SU-DHL-6 (cell line): ENCODE measurements around the gene RPL18A.

Experiments used
- H2AFZ ChIP-seq: fragments of 200-600 bp; sonication (generic); 2 replicates; pipeline ENCODE4 v1.6.1; 2014; ENCODE audit warnings: low read depth, mild to moderate bottlenecking, moderate library complexity, mixed read lengths, antibody characterized with exemption, low read length; ENCODE audit not compliant: severe bottlenecking
- H3F3A ChIP-seq: fragments of 200-600 bp; shearing (Covaris generic); 2 replicates; pipeline ENCODE4 v1.6.0; 2016; ENCODE audit warnings: antibody characterized with exemption, mild to moderate bottlenecking; ENCODE audit not compliant: insufficient read depth
- H3K27ac ChIP-seq: fragments of 200-600 bp; sonication (generic); 2 replicates; pipeline ENCODE4 v1.5.1; 2016; ENCODE audit warnings: low read depth, mild to moderate bottlenecking, low read length, moderate library complexity, mixed read lengths
- H3K27me3 ChIP-seq: fragments of 200-600 bp; sonication (generic), shearing (Covaris generic); 2 replicates; pipeline ENCODE4 v1.6.0; 2014; ENCODE audit warnings: mild to moderate bottlenecking, low read length
- H3K36me3 ChIP-seq: fragments of 200-600 bp; sonication (generic); 2 replicates; pipeline ENCODE4 v1.6.1; 2014; ENCODE audit warnings: mild to moderate bottlenecking, low read length, mixed read lengths
- H3K4me2 ChIP-seq: fragments of 300-600, 200-600 bp; shearing (Covaris generic), sonication (generic); 2 replicates; pipeline ENCODE4 v1.6.0; 2014; ENCODE audit warnings: low read length, low read depth, mild to moderate bottlenecking; ENCODE audit not compliant: poor library complexity, severe bottlenecking
- H3K4me3 ChIP-seq: fragments of 200-600 bp; sonication (generic); 2 replicates; pipeline ENCODE4 v1.5.1; 2014; ENCODE audit warnings: antibody characterized with exemption, low read length, mild to moderate bottlenecking, mixed read lengths; ENCODE audit not compliant: insufficient read depth, poor library complexity, severe bottlenecking
- H3K79me2 ChIP-seq: fragments of 200-600 bp; sonication (generic); 2 replicates; pipeline ENCODE4 v1.6.1; 2014; ENCODE audit warnings: mild to moderate bottlenecking, low read length, moderate library complexity; ENCODE audit not compliant: insufficient read depth
- H3K9ac ChIP-seq: fragments of 200-600 bp; sonication (generic); 2 replicates; pipeline ENCODE4 v1.7.0; 2014; ENCODE audit warnings: mild to moderate bottlenecking, low read length
- H3K9me2 ChIP-seq: fragments of 200-600 bp; sonication (generic); replicated peaks from 2 replicates; pipeline ENCODE4 v1.6.1; 2014; ENCODE audit warnings: low read length; ENCODE audit not compliant: insufficient read depth
- H3K9me3 ChIP-seq: fragments of 200-600 bp; sonication (generic); 2 replicates; pipeline ENCODE4 v1.6.1; 2014; ENCODE audit warnings: low read length, mixed read lengths; ENCODE audit not compliant: insufficient read depth
- H4K20me1 ChIP-seq: fragments of 200-600 bp; sonication (generic); 2 replicates; pipeline ENCODE4 v1.6.1; 2014; ENCODE audit warnings: low read depth, mild to moderate bottlenecking, antibody characterized with exemption, low read length, moderate library complexity, mixed read lengths
- EZH2phosphoT487 ChIP-seq: fragments of 200-600 bp; sonication (generic), shearing (Covaris generic); conservative IDR thresholded peaks from 2 replicates; pipeline ENCODE4 v1.6.1; 2018; ENCODE audit warnings: mild to moderate bottlenecking, antibody characterized with exemption, low read length, moderate library complexity, mixed read lengths
- TF ChIP-seq, protein P1 (sequence below): fragments of 200-600 bp; sonication (generic); IDR thresholded peaks from one replicate; pipeline ENCODE4 v1.5.1; 2017; ENCODE audit warnings: antibody characterized with exemption, mild to moderate bottlenecking, low read length, moderate library complexity; ENCODE audit not compliant: insufficient read depth, poor library complexity, severe bottlenecking

Gene RPL18A

DNA sequence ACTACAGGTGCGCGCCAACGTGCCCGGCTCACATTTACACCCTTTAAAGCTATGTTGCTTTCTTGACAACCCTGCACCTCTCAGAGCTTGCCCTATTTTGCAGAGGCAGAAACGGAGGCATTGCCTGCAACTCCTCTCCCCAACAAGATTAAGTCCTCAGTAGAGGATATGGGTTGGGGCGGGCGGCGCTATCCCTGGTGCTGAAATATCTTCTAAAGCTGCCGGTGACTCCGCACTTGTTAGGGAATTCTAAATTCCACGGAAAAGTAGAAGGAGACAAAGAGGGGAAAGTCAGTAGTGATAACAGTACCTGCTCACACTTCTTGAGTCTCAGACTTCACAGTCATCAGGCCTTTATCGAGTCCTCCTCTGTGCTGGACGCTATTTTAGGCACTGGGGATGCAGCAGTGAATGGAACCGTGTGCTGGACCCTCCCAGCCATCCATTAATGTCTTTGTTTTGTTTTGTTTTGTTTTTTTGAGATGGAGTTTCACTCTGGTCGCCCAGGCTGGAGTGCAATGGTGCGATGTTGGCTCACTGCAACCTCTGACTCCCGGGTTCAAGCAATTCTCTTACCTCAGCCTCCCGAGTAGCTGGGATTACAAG, 30.0 kb downstream of the RPL18A start:
- Histone ChIP-seq H3K27ac (no peak overlapping the region), H4K20me1 (no peaks in the 10 kb centered on the region), H3K79me2 (no peaks in the 10 kb centered on the region), H3K4me2 (no peak overlapping the region), H3K4me3 (no peak overlapping the region), H3K9me3 (no peaks in the 10 kb centered on the region), H3F3A (peaks cover 6% of the 10 kb centered on the region; the same call in 1 of the 2 replicates), H2AFZ (no peak overlapping the region), H3K9me2 (no peaks in the 10 kb centered on the region), H3K9ac (no peak overlapping the region), H3K27me3 (no peaks in the 10 kb centered on the region), H3K36me3 (no peaks in the 10 kb centered on the region)
- TF ChIP-seq, protein P1, sequence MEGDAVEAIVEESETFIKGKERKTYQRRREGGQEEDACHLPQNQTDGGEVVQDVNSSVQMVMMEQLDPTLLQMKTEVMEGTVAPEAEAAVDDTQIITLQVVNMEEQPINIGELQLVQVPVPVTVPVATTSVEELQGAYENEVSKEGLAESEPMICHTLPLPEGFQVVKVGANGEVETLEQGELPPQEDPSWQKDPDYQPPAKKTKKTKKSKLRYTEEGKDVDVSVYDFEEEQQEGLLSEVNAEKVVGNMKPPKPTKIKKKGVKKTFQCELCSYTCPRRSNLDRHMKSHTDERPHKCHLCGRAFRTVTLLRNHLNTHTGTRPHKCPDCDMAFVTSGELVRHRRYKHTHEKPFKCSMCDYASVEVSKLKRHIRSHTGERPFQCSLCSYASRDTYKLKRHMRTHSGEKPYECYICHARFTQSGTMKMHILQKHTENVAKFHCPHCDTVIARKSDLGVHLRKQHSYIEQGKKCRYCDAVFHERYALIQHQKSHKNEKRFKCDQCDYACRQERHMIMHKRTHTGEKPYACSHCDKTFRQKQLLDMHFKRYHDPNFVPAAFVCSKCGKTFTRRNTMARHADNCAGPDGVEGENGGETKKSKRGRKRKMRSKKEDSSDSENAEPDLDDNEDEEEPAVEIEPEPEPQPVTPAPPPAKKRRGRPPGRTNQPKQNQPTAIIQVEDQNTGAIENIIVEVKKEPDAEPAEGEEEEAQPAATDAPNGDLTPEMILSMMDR = no peak
- no peak for TF ChIP-seq EZH2phosphoT487

DNA sequence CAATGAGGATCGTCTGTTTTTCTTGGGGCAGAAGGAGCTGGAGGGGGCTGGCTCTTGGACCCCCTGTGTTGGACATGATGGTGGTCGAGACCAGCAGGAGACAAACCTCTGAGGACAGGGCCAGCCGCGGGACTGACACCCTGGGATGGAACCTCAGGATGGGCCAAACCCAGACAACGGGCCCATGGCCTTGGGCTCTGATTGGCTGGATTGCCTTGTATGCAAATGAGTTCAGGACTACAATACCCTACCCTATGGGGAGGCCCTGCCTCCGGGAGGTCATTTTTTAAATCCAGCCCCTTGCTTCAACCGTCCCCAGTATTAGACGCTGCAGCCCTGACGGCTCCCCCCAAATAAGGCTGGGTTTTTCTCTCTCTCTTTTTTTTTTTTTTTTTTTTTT, 34.1 kb downstream of the RPL18A start:
- H3K27ac ChIP-seq = no peak overlapping the region
- H2AFZ ChIP-seq = no peak overlapping the region
- no peak overlapping the region for H3K9ac ChIP-seq
- TF ChIP-seq, protein P1 = no peak
- no peak for TF ChIP-seq EZH2phosphoT487
- H3K79me2 ChIP-seq = no peaks in the 10 kb centered on the region
- no peaks in the 10 kb centered on the region for H3K36me3 ChIP-seq
- H3K4me3 ChIP-seq = no peak overlapping the region
- no peaks in the 10 kb centered on the region for H3K9me2 ChIP-seq
- H3K9me3 ChIP-seq = no peaks in the 10 kb centered on the region
- no peaks in the 10 kb centered on the region for H3K27me3 ChIP-seq
- H3F3A ChIP-seq = no peaks in the 10 kb centered on the region
- H4K20me1 ChIP-seq = no peaks in the 10 kb centered on the region
- no peak overlapping the region for H3K4me2 ChIP-seq

DNA sequence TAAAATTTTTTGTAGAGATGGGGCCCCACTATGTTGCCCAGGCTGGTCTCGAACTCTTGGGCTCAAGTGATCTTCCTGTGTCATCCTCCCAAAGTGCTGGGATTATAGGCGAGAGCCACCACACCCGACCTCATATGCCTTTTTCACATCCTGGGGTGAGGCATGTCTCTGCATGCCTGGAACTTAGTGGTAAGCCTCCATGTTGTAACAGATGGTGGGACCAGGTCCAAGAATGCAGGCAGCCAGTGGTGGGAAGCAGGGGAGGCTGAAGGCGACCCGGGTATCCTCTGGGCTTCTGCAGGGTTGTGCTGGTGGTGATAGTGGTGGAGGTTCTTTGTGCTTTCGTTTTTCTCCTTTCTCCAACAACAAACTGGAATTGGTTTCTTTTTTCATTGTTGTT, 43.0 kb downstream of the RPL18A start:
- no peak overlapping the region for H3K9ac ChIP-seq
- H3K27me3 ChIP-seq = no peaks in the 10 kb centered on the region
- no peak overlapping the region for H3K4me2 ChIP-seq
- H3K36me3 ChIP-seq = no peaks in the 10 kb centered on the region
- no peaks in the 10 kb centered on the region for H3K9me3 ChIP-seq
- H4K20me1 ChIP-seq = no peaks in the 10 kb centered on the region
- H3K27ac ChIP-seq = no peak overlapping the region
- no peak overlapping the region for H3K4me3 ChIP-seq
- no peaks in the 10 kb centered on the region for H3K9me2 ChIP-seq
- TF ChIP-seq EZH2phosphoT487 = no peak
- TF ChIP-seq, protein P1 = no peak
- no peak overlapping the region for H2AFZ ChIP-seq
- no peaks in the 10 kb centered on the region for H3K79me2 ChIP-seq
- H3F3A ChIP-seq = no peaks in the 10 kb centered on the region
